HG03571 (cell line): ENCODE results near the gene ARHGAP11A.
"Not testable (repeated sequence)": the region's sequence is repeated elsewhere in the genome, so short reads cannot be mapped to it uniquely, and the experiment has no call there.

Experiments
- ATAC-seq: cut with Tn5 transposase; IDR thresholded peaks from one replicate; pipeline ENCODE4 v1.9.1; 2021; ENCODE audit not compliant: unreplicated experiment

The ARHGAP11A gene, protein sequence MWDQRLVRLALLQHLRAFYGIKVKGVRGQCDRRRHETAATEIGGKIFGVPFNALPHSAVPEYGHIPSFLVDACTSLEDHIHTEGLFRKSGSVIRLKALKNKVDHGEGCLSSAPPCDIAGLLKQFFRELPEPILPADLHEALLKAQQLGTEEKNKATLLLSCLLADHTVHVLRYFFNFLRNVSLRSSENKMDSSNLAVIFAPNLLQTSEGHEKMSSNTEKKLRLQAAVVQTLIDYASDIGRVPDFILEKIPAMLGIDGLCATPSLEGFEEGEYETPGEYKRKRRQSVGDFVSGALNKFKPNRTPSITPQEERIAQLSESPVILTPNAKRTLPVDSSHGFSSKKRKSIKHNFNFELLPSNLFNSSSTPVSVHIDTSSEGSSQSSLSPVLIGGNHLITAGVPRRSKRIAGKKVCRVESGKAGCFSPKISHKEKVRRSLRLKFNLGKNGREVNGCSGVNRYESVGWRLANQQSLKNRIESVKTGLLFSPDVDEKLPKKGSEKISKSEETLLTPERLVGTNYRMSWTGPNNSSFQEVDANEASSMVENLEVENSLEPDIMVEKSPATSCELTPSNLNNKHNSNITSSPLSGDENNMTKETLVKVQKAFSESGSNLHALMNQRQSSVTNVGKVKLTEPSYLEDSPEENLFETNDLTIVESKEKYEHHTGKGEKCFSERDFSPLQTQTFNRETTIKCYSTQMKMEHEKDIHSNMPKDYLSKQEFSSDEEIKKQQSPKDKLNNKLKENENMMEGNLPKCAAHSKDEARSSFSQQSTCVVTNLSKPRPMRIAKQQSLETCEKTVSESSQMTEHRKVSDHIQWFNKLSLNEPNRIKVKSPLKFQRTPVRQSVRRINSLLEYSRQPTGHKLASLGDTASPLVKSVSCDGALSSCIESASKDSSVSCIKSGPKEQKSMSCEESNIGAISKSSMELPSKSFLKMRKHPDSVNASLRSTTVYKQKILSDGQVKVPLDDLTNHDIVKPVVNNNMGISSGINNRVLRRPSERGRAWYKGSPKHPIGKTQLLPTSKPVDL

DNA sequence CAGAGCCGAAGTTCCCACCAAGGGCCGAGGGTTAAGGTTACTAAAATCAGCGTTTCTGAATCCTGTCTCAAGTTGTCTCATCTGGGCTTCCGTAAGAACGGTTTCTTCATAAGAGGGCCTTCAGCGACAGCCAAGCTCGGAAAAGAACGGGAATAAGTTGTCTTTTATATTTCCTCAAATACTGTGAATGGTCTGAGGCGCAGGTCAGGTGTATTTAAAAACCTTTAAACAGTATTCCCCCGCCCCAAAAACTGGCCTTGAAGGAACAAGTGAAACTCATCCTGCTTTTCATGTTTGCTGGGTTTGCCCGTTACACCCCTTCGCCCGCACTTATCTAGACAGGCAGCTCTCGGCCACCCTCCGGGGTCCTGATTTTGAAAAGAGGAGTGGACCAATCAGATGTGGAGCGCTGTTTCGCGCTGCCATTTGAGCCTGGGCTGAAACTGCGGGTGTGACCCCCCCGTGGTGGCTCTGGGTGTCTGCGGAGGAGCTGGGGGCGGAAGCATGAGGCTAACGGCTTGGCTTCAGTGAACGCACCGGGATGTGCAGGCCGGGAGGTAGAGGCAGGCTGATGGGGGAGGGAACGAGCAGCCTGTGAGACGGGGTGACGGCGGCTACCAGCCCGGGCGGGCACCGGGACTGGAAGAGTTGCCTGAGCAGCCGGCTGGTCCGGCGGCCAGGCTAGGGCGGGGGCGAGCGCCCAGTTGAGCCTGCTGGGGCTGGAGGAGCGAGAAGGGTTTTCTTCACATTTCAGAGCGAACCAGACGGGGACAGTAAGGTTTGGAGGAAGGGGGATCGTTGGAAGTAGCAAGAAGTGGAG lies at the start of gene ARHGAP11A:
TSS of gene ARHGAP11A (plus strand) at position 454 of the 820 bp plus-strand sequence. CDS start 708 bp downstream, outside the sequence.
- peak; percentile 66 for ATAC-seq

DNA sequence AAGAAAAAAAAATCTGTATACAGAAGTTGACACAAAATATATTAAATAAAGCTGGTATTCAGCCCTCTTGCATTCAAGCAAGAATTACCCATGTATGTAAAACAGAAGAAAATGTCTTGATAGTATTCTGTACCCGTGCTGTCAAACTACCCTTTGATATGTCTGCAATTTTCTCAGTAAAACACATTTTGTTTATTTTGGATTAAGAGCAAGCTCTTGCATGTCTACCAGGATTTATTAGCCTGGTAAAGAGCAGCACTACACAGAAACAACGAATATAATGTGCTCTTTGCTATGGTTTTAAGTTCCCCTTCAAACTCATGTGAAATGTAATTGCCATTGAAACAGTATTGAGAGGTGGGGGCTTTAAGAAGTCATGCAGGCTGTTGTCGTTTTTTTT lies 46.3 kb upstream of the ARHGAP11A start:
- not testable (repeated sequence) for ATAC-seq

DNA sequence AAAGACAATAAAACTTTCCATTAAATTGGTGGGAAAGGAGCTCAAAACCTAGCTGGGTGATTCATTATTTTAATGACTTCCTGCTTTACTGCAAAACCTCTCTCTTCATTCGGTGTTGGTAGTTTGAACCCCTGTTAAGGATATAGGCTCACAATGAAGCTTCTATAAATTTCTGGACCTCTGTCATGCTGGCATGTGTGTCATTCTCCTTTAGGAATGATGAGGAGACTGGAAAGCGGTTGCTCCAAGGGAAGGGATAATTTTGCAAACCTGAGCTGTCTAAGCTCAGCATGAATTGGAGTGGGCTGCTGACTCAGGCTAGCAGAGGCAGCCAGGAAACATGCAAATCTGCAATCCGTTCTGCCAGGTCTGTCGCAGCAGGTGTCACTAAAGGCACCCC lies 36.8 kb upstream of the ARHGAP11A start:
- ATAC-seq, result not testable (repeated sequence)

GRCh38 chr15:32585844-32586243 lies 29.5 kb upstream of the ARHGAP11A start:
- ATAC-seq, result not testable (repeated sequence)

DNA sequence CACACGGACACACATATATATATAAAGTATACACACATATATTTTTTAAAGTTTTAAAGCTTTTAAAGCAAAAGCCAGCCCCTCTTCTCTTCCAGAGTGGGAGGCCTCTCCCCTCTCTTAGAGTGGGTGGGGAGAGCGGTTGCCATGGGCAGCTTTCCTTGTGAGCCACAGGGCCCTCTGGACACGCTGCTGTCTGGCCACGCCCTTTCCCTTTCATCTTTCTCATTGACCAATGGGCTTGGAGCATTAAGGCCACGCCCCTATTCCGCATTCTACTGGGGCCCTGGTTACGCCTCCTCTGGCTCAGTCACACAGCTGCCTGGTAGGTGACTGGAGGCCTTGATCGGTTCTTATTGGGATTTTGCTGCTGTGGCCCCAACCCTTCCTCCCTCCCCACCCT lies 22.2 kb upstream of the ARHGAP11A start, which contains the start of gene GOLGA8N:
TSS of gene GOLGA8N (plus strand) at position 306 of the 400 bp plus-strand sequence.
- not testable (repeated sequence) for ATAC-seq

DNA sequence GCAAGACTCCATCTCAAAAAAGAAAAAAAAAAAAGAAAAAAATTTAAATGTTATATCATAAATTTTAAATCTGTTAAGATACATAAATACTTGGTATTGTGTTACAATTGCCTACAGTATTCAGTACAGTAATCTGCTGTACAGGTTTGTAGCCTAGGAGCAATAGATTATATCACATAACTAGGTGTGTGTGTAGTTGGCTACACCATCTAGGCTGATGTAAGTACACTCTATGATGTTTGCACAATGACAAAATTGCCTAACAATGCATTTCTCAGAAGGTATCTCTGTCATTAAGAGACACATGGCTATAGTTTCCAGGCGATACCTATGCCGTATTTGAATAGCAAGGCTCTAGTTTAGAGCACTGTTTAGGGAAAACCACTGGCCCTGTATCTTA lies 5.8 kb upstream of the ARHGAP11A start:
- not testable (repeated sequence) for ATAC-seq

DNA sequence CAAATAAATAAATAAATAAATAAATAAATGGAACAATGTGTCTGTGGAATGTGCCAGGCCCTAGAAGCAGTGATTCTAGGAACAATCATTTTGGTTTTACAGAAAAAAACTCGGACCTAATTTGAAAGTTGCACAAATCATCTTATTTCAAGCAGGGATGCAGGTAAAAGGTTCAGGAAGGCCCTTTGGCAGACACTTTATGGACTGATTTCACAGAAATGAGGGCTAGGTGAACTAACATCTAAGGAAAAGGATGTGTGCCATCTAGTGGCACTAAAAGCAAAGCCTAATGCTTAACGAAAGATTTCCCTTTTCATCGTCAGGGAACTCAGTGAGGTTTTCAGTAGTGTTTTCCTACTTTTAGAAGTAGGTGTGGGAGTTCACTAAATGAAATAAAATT lies 4.6 kb upstream of the ARHGAP11A start:
- ATAC-seq, result not testable (repeated sequence)

DNA sequence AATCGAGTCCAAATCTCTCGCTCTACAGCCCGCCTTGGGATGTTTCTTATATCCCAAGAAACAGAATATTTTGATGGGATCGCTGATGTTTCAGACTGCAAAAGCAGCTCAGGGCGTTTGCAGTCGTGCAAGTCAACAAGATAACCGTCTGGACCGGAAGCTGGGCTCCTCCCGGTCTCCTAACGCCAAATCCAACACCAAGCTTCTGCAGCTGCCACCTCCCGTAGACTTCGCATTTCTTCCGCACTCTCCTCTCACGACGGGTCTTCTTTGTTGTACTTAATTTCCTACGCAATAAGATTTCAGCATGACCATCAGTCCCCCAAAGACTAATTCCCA lies 623 bp upstream of the ARHGAP11A start:
- peak; percentile 29 for ATAC-seq

DNA sequence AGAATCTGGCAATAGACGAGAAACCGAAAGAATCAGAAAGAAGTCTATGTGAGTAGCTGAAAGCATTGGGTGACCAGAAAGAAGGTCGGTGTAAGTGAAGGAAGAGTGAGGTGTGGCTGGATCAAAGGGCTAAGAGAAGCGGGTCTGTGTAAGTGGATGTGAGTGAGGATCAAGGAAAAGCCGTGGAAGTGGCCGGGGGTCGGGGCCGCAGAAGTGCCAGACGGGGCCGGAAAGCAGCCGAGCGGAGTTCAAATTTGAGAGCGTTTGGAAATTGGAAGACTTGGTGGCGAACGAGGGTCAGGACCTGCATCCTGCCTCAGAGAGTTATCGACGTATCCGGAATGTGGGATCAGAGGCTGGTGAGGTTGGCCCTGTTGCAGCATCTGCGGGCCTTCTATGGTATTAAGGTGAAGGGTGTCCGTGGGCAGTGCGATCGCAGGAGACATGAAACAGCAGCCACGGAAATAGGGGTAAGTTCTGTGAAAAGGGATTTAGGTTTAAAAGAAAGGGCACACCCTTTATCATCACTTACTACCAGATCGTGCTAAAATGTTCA lies 645 bp downstream of the ARHGAP11A start:
- peak; percentile 15 for ATAC-seq

- ATAC-seq, result no peak
Measured at GRCh38 chr15:32636410-32636809, 21.1 kb downstream of the ARHGAP11A start.

GRCh38 chr15:32636908-32637567 lies 21.7 kb downstream of the ARHGAP11A start:
- no peak for ATAC-seq

DNA sequence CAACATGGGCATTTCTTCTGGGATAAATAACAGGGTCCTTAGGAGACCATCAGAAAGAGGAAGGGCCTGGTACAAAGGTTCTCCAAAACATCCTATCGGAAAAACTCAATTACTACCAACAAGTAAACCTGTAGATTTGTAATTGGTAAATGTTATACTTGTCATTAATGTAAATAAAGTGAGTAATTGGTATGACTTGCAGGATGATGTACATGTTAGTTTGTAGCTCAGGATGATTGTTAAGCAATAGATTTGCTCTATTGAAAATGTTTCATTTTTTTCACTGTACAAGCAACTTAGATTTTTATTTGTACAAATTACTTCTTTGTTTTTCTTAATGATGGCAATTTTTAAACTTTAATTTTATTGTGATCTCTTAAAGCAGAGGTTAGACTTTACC lies 22.4 kb downstream of the ARHGAP11A start:
- no peak for ATAC-seq

DNA sequence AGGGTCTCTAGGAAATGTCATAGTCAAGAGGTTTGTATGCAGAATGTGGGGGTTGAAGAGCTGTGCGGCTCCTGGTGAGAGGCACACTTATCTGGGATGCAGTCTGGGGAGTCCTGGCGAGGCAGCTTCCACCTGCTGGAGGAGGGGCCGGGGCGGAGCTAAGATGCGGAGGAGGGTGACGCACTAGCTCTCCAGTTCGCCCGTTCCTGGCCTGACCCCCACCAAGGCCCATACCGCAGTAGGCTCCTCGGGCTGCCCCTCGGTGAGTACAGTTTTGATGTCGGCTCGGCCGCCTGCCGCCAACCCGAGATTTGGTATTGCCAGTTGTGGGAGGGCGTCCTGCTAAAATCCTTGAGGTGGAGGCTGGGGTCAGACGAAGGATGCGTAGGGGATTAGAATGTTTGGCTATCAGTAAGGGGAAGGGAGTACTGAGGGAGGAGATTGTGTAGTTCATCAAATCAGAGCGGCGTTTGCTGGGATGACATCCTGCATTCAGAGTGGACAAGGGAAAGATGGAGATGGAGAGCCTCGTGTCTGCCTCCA lies 26.3 kb downstream of the ARHGAP11A start, which contains the start of gene SCG5:
TSS of gene SCG5 (plus strand) at position 194 of the 543 bp plus-strand sequence. CDS start 1,883 bp downstream, outside the sequence.
- ATAC-seq, result no peak

- no peak for ATAC-seq
Measured at GRCh38 chr15:32642667-32643435, 27.5 kb downstream of the ARHGAP11A start.

DNA sequence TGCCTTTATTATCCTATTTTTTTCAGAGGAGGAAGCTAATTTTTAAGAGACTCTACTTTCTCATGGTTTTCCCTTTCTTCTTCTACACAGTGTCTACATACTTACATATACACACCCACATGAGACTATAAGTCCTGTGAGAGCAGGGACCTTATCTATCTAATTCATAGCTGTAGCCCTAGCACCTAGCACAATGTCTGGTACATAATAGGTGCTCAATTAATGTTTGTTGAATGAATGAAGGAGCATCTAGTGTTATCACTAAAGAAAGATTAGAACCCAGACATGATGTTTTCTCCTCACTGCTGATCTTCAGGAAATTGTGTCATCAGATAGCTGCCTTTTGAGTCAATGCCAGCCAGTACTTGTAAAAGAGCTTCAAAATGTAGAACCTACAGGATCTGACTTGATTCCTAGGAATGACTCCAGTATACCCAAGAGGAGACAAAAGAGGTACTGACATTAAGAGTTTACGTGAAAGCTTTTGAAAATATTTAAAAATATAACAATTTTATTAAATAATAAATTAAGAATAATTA lies 28.7 kb downstream of the ARHGAP11A start:
- no peak for ATAC-seq

- ATAC-seq, result no peak
Measured at GRCh38 chr15:32646291-32646690, 31.0 kb downstream of the ARHGAP11A start.

GRCh38 chr15:32649342-32649741 lies 34.0 kb downstream of the ARHGAP11A start:
- ATAC-seq, result no peak

DNA sequence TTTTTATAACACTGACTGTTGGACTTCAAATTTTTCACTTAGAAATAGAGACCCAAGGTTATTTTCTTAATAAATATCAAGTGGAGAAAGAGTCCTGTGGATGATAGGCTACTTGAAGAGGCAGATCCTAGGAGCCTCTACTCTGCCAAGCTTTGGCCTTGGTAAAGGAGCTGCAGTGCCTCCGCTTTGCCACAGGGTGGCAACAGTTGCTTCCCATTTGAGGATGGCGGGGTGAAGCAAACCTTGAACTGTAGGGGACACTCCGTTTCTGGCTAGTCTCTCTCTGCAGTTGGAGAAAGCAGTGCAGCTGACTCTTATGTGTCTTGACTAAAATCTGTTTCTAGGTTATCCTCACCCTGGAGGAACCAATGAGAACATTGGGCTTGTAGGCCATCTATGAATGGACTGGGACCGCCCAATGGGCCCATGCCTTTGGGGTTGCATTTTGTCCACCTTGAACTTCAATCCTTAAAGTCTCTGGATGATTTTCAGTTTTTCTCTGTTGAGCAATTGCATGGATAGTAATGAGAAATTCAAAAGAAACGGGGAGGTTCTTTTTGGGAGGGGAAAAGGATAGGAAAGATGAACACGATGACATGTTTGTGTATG lies 36.0 kb downstream of the ARHGAP11A start:
- ATAC-seq, result peak; percentile 83
